GM12875 (cell line): ENCODE data around the gene USP33.

Experiments
- H3K4me3 ChIP-seq: one replicate; pipeline ENCODE4 v1.5.1; 2011; ENCODE audit warnings: low read depth, low read length, control low read depth
- CTCF ChIP-seq: IDR thresholded peaks from 2 replicates; pipeline ENCODE4 v1.5.1; 2011; ENCODE audit warnings: low read depth, mild to moderate bottlenecking, control low read depth, inconsistent platforms, low read length, moderate library complexity, borderline replicate concordance; ENCODE audit not compliant: insufficient read depth

Gene USP33

GRCh38 chr1:77668924-77669449 lies 90.7 kb downstream of the USP33 start:
- H3K4me3 ChIP-seq: no peak overlapping the region
- no peak for TF ChIP-seq CTCF

GRCh38 chr1:77664939-77665516 lies 94.6 kb downstream of the USP33 start:
- TF ChIP-seq CTCF: no peak
- H3K4me3 ChIP-seq: no peak overlapping the region

- no peak overlapping the region for H3K4me3 ChIP-seq
- TF ChIP-seq CTCF: no peak
Measured at GRCh38 chr1:77661696-77662095, 98.0 kb downstream of the USP33 start.

GRCh38 chr1:77659879-77660593 lies 99.6 kb downstream of the USP33 start:
- no peak for TF ChIP-seq CTCF

GRCh38 chr1:77658271-77658670 lies 101.4 kb downstream of the USP33 start:
- TF ChIP-seq CTCF: no peak
- H3K4me3 ChIP-seq: no peak overlapping the region

More at GRCh38 chr1:77659879-77660593, 99.6 kb downstream of the USP33 start:
- H3K4me3 ChIP-seq: no peak overlapping the region

- no peak overlapping the region for H3K4me3 ChIP-seq
- TF ChIP-seq CTCF: no peak
Measured at GRCh38 chr1:77655431-77655974, 104.1 kb downstream of the USP33 start.
